Duodenal mucosa (tissue), 2 donors: Measurements from ENCODE around the gene CFAP43.

Experiments
- H3K27ac ChIP-seq: one replicate; pipeline ENCODE4 v1.7.0; 2013; ENCODE audit warnings: low read depth, low read length
- H3K27me3 ChIP-seq, 2 donors: one replicate each; pipeline ENCODE4 v1.7.0; 2013; ENCODE audit warnings: low read length in 2 of 2, control low read depth in 1 of 2; ENCODE audit not compliant: insufficient read depth in 2 of 2, control insufficient read depth in 1 of 2
- H3K36me3 ChIP-seq, 2 donors: one replicate each; pipeline ENCODE4 v1.7.0; 2013; ENCODE audit warnings: low read length in 2 of 2, control low read depth in 1 of 2; ENCODE audit not compliant: insufficient read depth in 2 of 2, control insufficient read depth in 1 of 2
- H3K4me1 ChIP-seq, 2 donors: one replicate each; pipeline ENCODE4 v1.7.0; 2013; ENCODE audit warnings: low read length in 2 of 2, control low read depth in 1 of 2; ENCODE audit not compliant: insufficient read depth in 2 of 2, control insufficient read depth in 1 of 2
- H3K4me3 ChIP-seq, 2 donors: one replicate each; pipeline ENCODE4 v1.7.0; 2013; ENCODE audit warnings: low read length in 2 of 2, low read depth in 1 of 2
- H3K9ac ChIP-seq, 2 donors: one replicate each; pipeline ENCODE4 v1.7.0; 2013; ENCODE audit warnings: low read length in 2 of 2, low read depth in 1 of 2
- H3K9me3 ChIP-seq, 2 donors: one replicate each; pipeline ENCODE4 v1.7.0; 2013; ENCODE audit warnings: low read length in 2 of 2, control low read depth in 1 of 2; ENCODE audit not compliant: control insufficient read depth in 1 of 2

Gene CFAP43

GRCh38 chr10:104104926-104105325 lies 127.2 kb downstream of the CFAP43 start:
- no peak overlapping the region for H3K4me3 ChIP-seq
- H3K9me3 ChIP-seq, result no peaks in the 10 kb centered on the region
- no peaks in the 10 kb centered on the region for H3K27me3 ChIP-seq
- H3K9ac ChIP-seq, result no peak overlapping the region
- H3K36me3 ChIP-seq, result no peaks in the 10 kb centered on the region
- H3K4me1 ChIP-seq, result no peaks in the 10 kb centered on the region
- H3K27ac ChIP-seq, result no peak overlapping the region

- no peaks in the 10 kb centered on the region for H3K9me3 ChIP-seq
- H3K4me3 ChIP-seq, result no peak overlapping the region
- H3K27me3 ChIP-seq, result no peaks in the 10 kb centered on the region
- no peaks in the 10 kb centered on the region for H3K36me3 ChIP-seq
- H3K4me1 ChIP-seq, result no peaks in the 10 kb centered on the region
- H3K27ac ChIP-seq, result no peak overlapping the region
- no peak overlapping the region for H3K9ac ChIP-seq
Measured at GRCh38 chr10:104104418-104104817, 127.7 kb downstream of the CFAP43 start.

- H3K4me1 ChIP-seq, result no peaks in the 10 kb centered on the region
- no peak overlapping the region for H3K4me3 ChIP-seq
- H3K27ac ChIP-seq, result no peak overlapping the region
- no peak overlapping the region for H3K9ac ChIP-seq
- no peaks in the 10 kb centered on the region for H3K9me3 ChIP-seq
- H3K36me3 ChIP-seq, result no peaks in the 10 kb centered on the region
- no peaks in the 10 kb centered on the region for H3K27me3 ChIP-seq
Measured at GRCh38 chr10:104103956-104104355, 128.2 kb downstream of the CFAP43 start.

- Histone ChIP-seq H3K9ac (no peak overlapping the region), H3K4me3 (no peak overlapping the region), H3K36me3 (no peaks in the 10 kb centered on the region), H3K27ac (no peak overlapping the region), H3K27me3 (no peaks in the 10 kb centered on the region), H3K4me1 (no peaks in the 10 kb centered on the region), H3K9me3 (no peaks in the 10 kb centered on the region)
Measured at GRCh38 chr10:104101902-104102301, 130.3 kb downstream of the CFAP43 start.

GRCh38 chr10:104100795-104101194 lies 131.4 kb downstream of the CFAP43 start:
- no peak overlapping the region for H3K27ac ChIP-seq
- H3K4me3 ChIP-seq, result no peak overlapping the region
- H3K4me1 ChIP-seq, result no peaks in the 10 kb centered on the region
- no peaks in the 10 kb centered on the region for H3K9me3 ChIP-seq
- H3K9ac ChIP-seq, result no peak overlapping the region
- H3K27me3 ChIP-seq, result no peaks in the 10 kb centered on the region
- no peaks in the 10 kb centered on the region for H3K36me3 ChIP-seq

- no peaks in the 10 kb centered on the region for H3K27me3 ChIP-seq
- no peaks in the 10 kb centered on the region for H3K4me1 ChIP-seq
- no peak overlapping the region for H3K4me3 ChIP-seq
- H3K36me3 ChIP-seq, result no peaks in the 10 kb centered on the region
- no peak overlapping the region for H3K9ac ChIP-seq
- H3K9me3 ChIP-seq, result no peaks in the 10 kb centered on the region
- no peak overlapping the region for H3K27ac ChIP-seq
Measured at GRCh38 chr10:104099941-104100340, 132.2 kb downstream of the CFAP43 start.

GRCh38 chr10:104099269-104099668 lies 132.9 kb downstream of the CFAP43 start:
- no peaks in the 10 kb centered on the region for H3K9me3 ChIP-seq
- H3K27ac ChIP-seq, result no peak overlapping the region
- H3K9ac ChIP-seq, result no peak overlapping the region
- H3K36me3 ChIP-seq, result no peaks in the 10 kb centered on the region
- H3K27me3 ChIP-seq, result no peaks in the 10 kb centered on the region
- no peaks in the 10 kb centered on the region for H3K4me1 ChIP-seq
- H3K4me3 ChIP-seq, result no peak overlapping the region

- no peak overlapping the region for H3K27ac ChIP-seq
- H3K9me3 ChIP-seq, result no peaks in the 10 kb centered on the region
- H3K4me3 ChIP-seq, result no peak overlapping the region
- H3K4me1 ChIP-seq, result no peaks in the 10 kb centered on the region
- H3K36me3 ChIP-seq, result no peaks in the 10 kb centered on the region
- H3K9ac ChIP-seq, result no peak overlapping the region
- H3K27me3 ChIP-seq, result no peaks in the 10 kb centered on the region
Measured at GRCh38 chr10:104098358-104098925, 133.7 kb downstream of the CFAP43 start.

GRCh38 chr10:104096692-104097091 lies 135.5 kb downstream of the CFAP43 start:
- Histone ChIP-seq H3K9me3 (no peaks in the 10 kb centered on the region), H3K4me1 (no peaks in the 10 kb centered on the region), H3K27me3 (no peaks in the 10 kb centered on the region), H3K27ac (no peak overlapping the region), H3K9ac (no peak overlapping the region), H3K4me3 (no peak overlapping the region), H3K36me3 (no peaks in the 10 kb centered on the region)

GRCh38 chr10:104092749-104093148 lies 139.4 kb downstream of the CFAP43 start:
- Histone ChIP-seq H3K27me3 (no peaks in the 10 kb centered on the region), H3K9ac (no peak overlapping the region), H3K4me1 (no peaks in the 10 kb centered on the region), H3K4me3 (no peak overlapping the region), H3K36me3 (no peaks in the 10 kb centered on the region), H3K27ac (no peak overlapping the region), H3K9me3 (no peaks in the 10 kb centered on the region)

- no peaks in the 10 kb centered on the region for H3K36me3 ChIP-seq
- H3K4me3 ChIP-seq, result no peak overlapping the region
- no peaks in the 10 kb centered on the region for H3K9me3 ChIP-seq
- H3K4me1 ChIP-seq, result peaks cover 5 to 7% of the 10 kb centered on the region in 2 donors
- no peaks in the 10 kb centered on the region for H3K27me3 ChIP-seq
- no peak overlapping the region for H3K9ac ChIP-seq
- H3K27ac ChIP-seq, result no peak overlapping the region
Measured at GRCh38 chr10:104090611-104091010, 141.6 kb downstream of the CFAP43 start.
